ENCODE data around the gene GSDMA.
A peak's percentile ranks its signal among the peaks of the same experiment; 100 is the strongest.

GSDMA gene

GRCh38 chr17:39962642-39963220 is at the start of gene GSDMA:
Gene GSDMA (plus strand): TSS chr17:39963004. CDS start chr17:39965688, 2,684 bp downstream.
- DNase-seq: no peak

DNA sequence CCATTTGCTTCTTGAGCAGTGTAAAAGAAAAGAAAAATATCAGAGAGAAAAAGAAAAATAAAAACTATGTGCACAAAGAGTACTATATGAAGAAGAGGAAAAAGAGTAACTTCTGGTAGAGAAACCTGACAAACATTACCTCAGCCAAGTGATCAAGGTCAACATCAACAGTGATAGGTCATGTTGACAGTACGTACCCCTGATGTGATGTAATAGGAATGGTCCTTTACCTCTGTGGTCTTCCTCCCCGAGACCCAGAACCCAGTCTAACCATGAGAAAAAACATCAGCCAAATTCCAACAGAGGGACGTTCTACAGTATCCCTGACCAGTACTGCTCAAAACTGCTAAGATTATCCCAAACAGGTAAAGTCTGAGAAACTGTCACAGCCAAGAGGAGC is 48.8 kb upstream of the GSDMA start:
- no peak for DNase-seq

- no peak for DNase-seq
Measured at GRCh38 chr17:39915559-39915958, 47.2 kb upstream of the GSDMA start.

DNA sequence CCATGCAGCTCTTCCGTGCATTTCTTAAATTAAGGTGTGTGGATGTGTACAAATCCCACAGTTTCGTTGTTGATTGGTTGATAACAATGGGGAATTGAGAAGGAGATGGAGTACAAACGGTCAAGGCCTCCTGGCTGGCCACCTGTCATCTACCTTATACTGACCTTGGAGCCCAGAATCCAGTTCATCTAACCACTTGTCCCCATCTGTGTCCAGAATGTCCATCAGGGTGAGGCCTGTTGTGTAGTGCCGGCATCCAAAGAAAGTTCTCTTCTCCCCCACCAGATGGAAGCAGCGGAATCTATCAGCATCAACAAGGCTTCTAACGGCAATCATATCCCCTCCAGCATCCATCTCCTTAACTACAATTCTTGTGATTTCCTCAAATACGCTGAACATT is 45.9 kb upstream of the GSDMA start:
- no peak for DNase-seq

DNA sequence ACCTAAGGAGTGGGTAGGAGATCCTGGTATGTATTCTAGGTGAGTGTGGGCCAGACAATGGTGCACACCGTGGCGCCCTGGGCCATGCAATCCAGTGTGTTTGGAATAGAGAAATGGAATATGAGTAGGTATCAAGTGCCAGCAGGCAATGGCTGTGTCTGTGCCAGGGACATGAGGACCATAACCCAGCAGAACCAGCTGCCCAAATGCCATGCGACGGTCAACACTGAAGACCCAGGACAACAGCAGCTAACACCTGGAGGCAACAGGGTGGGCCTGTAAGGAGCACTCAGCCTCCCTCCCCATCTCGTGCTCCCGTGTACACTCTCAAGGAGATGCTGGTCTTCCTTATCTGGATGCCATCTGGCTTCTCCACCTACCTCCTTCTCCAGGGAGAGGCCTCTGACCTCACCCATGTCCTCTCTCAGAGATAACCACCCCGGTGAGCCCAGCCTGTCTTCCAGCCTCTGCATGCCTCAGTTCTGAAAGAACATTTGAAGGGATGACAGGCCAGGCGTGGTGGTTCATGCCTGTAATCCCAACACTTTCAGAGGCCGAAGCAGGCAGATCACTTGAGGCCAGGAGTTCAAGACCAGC is 43.6 kb upstream of the GSDMA start:
- no peak for DNase-seq

DNA sequence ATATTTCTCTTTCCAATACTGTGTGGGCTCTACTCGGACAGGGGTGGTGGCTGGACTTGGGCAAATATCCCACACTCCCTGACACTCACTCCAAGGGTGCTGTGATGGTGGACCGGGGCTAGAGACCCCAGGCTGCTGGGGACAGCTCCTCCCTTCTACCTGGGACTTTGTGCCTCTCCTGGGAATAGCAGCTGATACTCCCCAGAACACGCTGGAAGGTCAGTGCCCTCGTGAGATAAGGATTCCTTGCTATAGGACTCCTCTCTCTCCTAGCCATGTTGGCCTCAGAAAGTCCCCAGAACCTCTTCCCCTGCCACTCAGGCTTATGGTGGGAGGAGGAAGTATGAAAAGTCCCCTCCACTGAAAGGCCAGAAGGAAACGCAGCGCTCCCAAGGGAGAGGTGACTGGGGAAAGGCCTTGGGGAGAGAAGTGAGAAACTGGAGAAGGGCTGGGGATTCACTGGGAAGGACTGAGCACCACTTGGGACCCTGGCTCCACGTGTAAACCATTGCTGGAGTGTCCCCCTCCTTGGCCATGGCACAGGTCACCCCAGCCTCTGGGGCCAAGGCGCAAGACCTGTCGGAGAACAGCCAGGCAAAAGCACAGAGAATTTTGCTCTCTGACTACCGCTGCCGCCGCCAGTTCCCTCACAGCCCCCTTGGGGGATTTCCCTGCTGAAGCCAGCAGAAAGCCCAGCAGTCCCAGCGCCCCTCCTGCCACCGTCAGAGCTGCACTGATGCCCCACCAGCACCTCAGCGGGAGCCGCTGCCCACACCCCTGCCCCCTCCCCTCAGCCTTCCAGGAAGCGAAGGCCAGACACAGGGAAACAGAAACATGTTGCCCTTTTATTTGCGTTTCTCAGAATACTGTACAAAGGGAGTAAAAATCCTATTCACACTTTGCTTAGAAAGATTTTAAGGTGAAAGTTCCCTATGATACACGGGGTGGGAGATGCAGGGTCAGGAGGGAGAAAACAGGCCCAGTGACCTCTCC is 42.3 kb upstream of the GSDMA start:
- DNase-seq: no peak

DNA sequence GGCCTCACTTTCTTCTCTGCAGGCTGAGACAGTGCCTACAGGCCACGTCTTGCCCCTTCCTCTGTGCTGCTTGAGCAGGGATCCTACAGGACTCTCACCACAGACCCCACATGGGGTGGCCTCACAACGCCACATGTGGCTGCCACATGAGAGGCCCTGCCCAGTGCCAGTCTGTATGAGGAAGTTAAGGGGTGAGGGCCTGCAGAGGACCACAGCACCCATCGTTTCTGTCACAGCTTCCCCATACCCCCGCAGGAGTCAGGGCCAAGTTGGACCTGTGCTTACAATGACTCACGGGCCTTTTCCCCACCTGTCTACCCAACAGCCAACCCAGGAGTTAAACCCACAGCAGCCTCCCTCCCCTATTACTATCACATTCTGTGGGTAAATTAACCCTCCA is 41.5 kb upstream of the GSDMA start:
- DNase-seq: peak; percentile 54

- no peak for DNase-seq
Measured at GRCh38 chr17:39922006-39922405, 40.8 kb upstream of the GSDMA start.

DNA sequence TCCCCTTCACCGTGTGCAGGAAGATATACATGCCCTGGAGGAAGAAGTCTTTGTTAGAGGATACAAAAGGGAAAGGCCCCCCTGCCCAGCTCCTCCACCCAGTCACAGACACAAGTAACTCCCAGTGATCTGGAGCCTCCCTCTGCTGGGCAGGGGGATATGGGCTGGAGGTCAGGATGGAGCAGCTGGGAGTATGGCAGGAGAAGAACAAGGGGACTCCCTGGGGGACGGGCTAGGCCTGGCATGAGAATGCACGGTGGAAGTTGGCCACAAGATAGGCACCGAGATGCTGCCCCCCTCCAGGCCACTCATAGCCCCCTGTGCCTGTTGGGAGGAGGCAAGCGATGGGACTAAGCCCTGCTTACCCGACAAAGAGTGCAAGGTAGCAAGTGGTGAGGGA is 39.6 kb upstream of the GSDMA start:
- DNase-seq: no peak

DNA sequence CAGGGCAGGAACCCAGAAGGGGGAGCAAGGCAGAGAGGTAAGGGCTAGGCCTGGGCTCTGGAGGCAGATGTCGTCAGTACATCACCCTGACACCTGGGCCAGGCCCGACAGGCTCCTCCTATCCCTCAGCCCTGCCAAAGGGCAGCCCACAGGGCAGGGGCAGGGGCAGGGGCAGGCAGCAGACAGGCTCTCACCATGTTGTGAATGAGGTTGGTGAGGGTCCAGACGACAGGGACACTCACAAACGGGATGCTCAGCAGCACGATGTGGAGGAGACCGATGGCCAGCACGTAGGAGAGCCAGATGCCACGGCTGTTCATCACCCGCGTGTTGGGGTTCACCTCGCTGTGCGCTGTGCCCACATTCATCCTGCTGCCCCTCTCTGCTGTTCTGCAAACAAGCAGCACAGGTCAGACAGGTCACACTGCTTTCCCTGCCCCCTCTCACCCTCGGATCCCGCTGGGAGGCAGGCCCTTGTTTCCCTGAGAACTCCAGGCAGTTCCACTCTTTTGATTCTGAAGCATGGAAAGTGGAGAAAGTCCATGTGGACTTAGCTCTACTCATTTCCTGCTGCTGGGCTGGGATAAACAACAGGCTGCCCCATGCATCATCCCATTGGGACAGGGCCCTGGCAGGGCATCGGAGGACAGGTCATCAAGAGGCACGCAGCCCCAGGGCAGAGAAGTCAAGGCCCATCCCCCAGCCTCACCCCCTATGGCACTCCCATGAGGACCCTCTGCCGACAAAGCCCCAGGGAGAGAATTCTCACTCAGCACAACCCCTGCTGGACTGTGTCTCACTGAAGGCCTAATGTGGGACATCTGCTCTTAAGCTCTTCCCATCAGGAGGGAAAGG is 38.7 kb upstream of the GSDMA start:
- DNase-seq: no peak

GRCh38 chr17:39924691-39925055 is 38.1 kb upstream of the GSDMA start:
- DNase-seq: no peak

GRCh38 chr17:39925282-39926134 is 37.3 kb upstream of the GSDMA start:
- no peak for DNase-seq

- no peak for DNase-seq
Measured at GRCh38 chr17:39926135-39926587, 36.6 kb upstream of the GSDMA start.

- DNase-seq: peak; percentile 35
Measured at GRCh38 chr17:39926588-39927100, 36.2 kb upstream of the GSDMA start.

DNA sequence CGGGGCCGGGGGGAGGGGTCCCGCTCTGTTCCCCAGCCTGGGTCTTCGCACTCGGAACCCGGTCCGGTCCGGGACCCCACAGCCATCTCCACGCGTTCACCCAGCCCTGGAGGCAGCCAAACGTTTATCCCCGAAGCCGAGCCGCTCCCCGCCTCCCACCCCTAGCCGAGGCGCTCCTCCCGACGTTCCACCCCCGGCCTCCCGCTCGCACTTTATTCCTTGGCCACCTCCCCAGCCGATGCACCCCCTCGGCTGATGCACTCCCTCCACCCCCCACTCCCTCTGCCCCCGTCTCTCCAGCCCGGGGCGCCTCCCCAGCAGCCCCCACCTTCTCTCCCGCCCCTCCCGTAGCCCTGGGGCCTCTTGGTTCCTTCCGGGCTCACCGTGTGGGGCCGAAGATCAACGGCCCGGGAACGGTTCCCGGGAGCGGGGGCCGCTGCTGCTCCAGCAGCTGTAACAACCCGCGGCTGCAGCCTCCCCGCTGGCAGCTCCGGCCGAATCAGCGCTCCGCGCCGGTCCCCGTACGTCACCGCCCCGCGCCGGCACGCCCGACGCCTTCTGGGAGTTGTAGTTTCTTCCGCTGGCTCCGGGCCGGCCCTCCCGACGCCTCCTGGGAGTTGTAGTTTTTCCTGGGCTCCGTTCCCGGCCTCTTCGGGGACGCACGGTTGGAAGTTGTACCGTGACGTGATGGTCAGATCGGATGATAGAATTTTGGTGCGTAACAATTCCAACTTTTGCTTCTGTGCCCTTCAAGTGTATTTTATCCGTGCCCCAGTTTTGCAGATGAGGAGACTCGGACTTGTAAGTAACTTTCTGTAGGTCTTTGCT is 35.5 kb upstream of the GSDMA start, which contains the start of the genes LRRC3C and ORMDL3:
Gene LRRC3C (plus strand): TSS at position 632 of the 828 bp plus-strand sequence. CDS start 13,792 bp downstream, outside the sequence.
Gene ORMDL3 (minus strand): TSS at position 501 of the 828 bp plus-strand sequence. CDS start 3,398 bp downstream, outside the sequence.
- DNase-seq: peak; percentile 83

- no peak for DNase-seq
Measured at GRCh38 chr17:39927929-39928857, 34.6 kb upstream of the GSDMA start.

GRCh38 chr17:39928858-39929645 is 33.8 kb upstream of the GSDMA start:
- DNase-seq: peak; percentile 93
